HG03571 (cell line): ENCODE results near the gene UGDH.
"Not testable (repeated sequence)": the region's sequence is repeated elsewhere in the genome, so short reads cannot be mapped to it uniquely, and the experiment has no call there.

Experiments
- ATAC-seq: cut with Tn5 transposase; IDR thresholded peaks from one replicate; pipeline ENCODE4 v1.9.1; 2021; ENCODE audit not compliant: unreplicated experiment

UGDH gene

DNA sequence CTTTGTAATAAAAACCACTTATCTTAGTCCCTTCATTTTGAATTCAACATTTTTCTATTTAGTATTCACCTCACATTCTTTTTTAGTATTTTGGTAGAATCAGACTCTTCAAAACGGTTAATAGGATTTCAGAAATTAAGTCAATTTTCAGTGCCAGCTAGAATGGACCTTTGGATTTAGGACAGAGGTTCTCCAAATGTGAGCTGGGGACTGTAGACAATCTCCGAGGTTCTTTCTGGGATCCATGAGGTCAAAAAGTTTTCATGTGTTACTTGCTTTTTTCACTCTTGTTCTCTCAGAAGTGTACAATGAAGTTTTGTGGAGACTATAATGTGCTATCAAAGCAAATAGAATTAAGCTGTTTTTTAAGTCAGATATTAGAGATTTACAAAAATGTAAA, 2.3 kb upstream of the UGDH start:
- no peak for ATAC-seq

DNA sequence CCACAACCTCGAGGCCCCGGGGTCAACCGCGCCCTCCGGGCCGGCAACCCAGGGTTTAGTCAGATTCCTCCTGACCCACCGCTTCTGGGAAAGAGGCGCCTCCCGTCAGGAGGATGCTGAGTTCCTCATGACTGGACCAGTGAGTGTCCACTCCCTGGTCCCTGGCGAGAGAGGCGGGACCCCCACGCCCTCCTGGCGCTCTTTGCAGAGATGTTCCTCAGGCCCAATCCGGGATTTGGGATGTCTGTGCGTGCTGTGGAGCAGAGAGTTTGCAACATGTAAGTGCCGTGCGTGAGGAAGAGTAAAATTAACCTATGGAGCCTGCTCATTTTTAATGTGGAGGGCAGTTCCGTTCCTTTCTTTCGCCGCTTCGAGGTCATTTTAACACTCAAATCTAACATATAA, 824 bp upstream of the UGDH start:
- no peak for ATAC-seq

DNA sequence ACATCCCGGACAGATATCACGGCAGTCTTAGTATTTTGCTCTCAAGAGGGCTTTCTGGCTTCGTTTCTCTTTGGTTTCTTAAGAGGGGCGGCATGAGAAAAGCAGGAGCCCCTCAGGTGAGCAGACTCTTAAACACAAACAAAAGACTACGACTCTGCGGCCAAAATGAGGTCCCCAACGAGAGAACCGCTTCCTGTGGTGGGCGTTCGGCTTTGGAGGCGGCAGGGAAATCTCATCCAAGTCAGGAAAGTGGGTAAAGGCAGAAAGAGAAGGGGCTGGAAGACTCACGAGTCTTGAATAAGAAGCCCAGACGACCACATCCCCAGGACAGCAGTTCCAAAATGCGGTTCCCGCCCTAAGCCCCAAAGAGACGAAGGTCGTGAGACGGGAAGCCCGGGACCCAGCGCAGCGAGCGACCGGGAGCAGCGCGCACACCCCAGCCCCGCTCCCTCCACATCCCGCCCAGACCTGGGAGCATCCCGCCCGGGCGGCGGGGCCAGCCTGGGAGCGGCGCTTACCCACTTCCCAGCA, 409 bp downstream of the UGDH start:
- ATAC-seq, result no peak

DNA sequence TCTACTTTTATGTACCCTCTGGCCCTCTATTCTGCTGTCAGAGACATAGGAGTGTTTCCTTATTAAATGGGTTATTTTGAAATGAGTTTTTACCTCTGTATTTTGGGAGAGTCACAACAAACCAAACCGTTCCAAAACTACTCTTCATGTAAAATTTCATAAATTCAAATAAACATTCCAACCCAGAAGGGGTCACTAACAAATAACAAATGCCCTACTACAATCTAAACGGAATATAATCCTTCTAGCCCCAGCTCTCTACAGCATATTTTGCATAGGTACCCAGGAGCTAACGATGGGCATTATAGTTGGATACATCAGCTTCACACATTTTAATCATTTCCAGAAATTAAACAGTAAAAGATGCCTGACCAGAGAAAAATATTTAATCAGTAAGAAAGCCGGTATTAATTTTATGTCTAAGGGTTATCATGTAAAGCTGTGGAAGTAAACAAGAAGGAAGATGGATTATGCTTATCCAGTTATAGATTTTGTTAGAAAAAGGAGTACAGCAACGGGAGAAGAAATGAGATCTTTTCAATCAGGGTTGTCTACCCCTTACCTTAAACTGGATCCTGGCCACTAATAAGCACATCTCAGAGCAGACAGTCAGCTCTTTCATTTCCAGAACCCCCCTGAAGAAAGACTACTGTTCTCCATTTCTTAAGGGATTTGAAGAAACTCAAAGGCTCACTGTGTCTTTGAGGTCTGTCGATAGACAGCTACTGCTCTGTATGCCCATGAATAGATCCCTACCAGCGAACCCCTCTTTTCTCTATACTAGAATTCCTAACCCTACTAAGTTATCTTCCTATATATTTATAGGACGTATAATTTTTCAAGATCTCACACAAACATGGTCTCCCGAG, 1.2 kb downstream of the UGDH start:
- no peak for ATAC-seq

DNA sequence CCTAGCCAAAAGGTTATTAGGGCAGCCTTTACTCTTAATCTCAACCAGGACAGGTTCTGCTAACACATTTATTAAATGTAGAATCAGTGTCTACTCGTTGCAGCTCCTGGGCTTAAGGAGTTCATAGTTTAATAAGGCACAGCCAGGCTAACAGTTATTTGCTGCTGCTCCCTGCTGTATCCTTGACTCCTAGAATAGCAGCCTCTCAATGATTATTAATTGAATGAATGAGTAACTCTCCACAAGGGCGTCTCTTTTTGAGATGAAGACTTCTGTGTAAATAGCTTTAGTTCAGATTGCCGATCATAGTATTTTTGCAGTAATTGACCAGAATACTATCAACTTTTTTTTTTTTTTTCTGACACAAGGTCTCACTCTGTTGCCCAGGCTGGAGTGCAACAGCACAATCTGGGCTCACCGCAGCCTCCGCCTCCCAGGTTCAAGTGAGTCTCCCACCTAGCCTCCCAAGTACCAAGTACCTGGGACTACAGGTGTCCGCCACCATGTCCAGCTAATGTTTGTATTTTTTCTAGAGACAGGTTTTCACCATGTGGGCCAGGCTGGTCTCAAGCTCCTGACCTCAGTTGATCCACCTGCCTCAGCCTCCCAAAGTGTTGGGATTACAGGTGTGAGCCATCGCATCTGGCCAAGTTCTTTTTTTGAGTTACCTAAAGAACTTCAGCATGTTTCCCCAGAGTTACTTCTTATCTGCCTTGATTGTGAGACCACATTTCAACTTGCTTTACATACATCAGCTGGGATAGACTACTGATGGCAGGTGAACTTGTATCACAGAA, 2.9 kb downstream of the UGDH start:
- no peak for ATAC-seq

DNA sequence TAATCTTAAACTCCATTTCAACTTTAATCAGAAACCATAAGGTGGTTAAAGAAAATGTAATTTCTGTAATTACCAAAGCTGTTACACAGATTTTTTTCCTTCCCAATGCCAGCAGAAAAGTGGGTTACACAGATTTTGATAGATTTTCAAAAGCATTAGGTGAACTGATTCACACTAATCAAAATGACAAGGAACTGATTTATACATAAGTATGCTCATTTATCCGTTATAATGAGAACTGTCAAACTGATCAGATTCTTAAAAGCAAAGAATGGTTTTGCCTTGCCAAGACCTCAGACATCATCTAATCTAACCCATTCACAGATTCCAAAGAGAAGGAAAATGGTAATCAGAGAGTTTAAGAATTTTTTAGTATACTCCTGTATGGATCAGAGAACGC, 5.2 kb downstream of the UGDH start:
- no peak for ATAC-seq

DNA sequence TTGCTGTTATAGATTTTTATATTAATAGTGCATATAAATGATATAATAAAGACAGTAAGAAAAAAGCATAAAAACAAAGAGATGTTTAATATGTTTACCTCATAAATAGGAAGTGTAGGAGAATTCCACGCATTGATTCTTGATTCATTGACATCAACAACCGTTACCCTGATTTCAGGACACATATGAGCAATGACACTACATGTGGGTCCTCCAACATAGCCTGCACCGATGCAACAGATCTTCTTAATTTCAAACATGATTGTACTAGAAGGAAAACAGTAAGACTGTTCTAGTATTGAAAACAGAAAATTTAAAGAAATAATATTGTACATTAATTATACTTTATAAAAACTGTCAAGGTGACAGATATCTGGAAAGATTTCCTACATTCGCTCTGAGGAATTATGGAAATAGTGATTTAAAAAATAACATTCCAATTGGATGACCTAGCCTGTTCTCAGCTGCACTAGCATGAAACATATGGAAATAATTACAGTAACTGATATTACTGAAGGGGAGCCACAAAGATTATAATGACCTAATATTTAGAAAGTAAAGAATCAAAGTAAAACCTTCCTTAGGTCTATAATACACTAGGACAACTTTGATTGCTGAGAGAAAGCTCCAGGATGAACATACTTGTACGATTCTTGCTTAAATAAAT, 5.9 kb downstream of the UGDH start:
- ATAC-seq, result no peak

DNA sequence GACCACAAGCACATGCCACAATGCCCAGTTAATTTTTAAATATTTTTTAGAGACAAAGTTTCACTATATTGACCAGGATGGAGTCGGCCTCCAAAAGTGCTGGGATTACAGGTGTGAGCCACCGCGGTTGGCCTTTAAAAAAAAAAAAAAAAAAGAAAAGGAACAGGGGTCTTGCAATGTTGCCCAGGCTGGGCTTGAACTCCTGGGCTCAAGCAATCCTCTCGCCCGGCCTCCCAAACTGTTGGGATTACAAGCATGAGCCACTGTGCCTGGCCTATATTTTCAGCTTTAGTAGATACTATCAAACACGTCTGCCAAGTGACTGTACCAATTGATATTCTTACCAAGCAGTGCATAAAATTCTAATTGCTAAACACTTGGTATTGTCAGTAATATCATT, 8.8 kb downstream of the UGDH start:
- ATAC-seq, result no peak

DNA sequence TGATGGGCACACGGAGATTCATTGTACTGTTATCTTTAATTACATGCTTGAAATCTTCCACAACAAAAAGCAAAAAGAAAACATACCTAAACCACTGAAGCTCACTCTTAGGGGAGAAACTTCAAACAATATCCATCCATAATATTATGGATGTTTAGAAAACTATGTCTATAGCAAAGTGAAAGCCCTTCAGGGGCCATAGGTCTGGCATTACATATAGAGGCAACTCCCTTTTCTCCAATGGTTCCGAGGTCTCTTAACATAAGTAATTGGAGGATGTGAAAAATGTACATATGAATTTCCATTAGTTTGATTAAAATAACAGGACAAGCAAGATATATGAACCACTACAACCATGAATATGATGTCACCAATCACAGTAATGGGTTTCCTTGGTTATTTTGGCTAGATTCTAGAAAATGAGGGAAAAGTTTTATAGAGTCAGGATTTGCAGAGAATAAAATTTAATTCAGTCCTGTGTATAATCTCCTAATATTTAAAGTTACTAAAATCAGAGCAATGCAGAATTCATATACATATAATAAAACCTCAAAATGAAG, 10.8 kb downstream of the UGDH start:
- ATAC-seq, result no peak

DNA sequence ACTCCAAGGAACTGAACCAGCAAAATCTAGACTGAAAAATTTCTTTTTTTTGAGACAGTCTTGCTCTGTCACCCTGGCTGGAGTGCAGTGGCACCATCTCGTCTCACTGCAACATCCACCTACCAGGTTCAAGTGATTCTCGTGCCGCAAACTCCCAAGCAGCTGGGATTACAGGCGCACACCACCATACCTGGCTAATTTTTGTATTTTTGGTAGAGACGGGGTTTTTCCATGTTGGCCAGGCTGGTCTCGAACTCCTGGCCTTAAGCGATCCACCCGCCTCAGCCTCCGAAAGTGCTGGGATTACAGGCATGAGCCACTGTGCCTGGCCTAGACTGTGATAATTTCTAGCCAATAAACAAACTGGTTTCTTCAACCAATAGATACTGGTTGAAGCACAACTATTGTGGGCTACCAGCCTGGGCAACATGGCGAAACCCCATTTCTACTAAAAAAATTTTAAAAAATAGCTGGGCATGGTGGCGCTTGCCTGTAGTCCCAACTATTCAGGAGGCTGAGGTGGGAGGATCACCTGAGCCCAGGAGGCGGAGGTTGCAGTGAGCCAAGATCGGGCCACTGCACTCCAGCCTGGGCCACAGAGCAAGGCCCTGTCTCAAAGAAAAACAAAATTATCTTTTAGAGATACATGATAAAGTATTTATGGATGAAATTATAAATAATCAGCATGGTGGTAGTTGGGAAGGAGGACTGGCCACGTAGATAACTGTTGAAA, 11.4 kb downstream of the UGDH start:
- ATAC-seq, result not testable (repeated sequence)

DNA sequence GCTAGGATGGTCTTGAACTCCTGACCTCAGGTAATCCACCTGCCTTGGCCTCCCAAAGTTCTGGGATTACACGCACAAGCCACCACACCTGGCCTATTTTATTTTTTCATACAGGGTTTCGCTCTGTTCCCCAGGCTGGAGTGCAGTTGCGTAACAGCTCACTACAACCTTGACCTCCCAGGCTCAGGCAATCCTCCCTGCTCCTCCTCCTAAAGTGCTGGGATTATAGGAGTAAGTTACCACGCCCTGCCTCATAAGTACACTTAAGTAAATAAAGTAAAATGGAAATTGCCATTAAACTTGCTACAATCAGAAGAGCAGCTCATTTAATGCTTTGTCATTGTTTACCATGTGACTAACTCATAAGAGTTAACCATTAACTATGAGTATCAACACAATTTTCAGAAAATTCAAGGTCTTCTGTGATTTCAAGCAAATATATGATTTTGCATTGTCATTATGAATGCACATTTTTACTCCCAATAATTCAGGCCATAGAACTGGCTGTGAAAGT, 12.3 kb downstream of the UGDH start:
- ATAC-seq, result no peak

DNA sequence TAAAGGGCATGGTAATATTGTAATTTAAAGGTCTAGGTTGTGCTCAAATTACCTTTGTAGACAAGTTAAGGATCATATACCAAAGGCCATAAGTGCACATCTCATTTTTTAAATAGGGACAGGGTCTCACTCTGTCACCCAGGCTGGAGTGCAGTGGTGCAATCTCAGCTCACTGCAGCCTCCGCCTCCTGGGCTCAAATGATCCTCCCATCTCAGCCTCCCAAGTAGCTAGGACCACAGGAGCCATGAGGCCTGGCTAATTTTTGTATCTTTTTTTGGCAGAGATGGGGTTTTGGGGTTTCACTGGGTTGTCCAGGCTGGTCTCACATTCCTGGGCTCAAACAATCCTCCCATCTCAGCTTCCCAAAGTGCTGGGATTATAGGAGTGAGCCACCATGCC, 13.0 kb downstream of the UGDH start:
- ATAC-seq, result not testable (repeated sequence)

DNA sequence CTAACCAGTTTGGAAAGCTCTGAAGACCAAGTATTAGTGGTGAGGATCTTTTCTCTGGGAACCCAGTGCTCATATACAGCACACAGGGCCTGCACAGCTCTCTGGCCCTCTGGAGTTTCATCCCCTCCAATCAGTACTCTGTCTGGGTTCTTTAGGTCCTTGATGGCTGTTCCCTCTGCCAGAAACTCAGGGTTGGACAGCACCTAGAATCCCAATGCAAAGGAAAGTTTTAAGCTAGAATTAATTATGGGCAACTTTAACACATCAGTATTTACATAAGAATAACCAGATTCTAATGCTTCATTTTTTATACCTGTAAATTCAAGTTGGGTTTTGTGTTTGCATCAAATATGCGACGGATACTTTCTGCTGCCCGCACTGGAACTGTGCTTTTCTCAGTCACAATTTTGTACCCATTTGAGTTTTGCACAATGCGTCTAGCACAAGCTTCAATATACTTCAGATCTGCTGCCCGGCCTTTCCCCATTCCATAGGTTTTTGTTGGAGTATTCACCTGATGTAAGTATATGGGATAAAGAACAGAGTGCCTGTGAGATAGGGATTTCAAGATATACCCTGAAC, 16.8 kb downstream of the UGDH start:
- no peak for ATAC-seq

DNA sequence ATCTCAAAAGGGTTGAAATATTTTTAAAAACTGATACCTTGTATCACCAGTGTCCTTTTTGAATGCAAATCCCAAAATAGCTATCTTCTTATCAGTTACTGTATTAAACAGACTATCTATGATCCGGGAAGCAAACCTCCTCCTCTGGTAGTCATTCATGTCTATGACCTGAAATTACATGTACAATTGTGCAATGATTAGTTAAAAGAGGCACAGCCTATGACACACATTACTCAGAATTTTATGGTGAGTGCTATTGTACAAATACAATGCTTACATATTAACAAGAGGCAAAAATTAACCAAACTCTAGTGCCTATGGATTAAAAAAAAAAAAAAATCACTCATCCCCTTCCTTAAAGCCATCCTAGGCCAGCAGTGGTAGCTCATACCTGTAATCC, 21.7 kb downstream of the UGDH start:
- no peak for ATAC-seq

DNA sequence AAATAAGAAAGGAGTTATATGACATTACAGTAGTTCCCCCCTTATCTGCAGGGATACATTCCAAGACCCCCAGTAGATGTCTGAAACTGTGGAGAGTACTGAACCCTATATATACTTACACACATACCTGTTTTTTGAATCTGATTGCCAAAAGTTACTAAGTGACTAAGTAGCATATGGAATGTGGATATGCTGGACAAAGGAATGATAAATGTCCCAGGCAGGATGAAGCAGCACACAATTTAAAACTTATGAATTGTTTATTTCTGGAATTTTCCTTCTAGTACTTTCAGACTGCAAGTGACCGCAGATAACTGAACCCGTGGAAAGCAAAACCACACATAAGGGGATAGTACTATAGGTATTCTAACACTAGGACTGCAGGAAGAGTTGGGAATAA, 22.7 kb downstream of the UGDH start:
- ATAC-seq, result no peak

DNA sequence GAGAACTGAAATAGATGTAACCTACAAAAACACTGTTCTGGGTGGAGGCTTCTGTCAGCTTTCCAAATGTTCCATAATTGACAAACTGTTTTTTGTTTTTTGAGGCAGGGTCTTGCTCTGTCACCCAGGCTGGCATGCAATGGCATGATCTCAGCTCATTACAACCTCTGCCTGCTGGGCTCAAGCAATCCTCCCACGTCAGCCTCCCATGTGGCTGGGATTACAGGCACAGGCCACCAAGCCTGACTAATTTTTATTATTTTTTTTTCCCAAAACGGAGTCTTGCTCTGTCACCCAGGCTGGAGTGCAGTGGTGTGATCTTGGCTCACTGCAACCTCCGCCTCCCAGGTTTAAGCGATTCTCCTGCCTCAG, 24.6 kb downstream of the UGDH start:
- ATAC-seq, result not testable (repeated sequence)

DNA sequence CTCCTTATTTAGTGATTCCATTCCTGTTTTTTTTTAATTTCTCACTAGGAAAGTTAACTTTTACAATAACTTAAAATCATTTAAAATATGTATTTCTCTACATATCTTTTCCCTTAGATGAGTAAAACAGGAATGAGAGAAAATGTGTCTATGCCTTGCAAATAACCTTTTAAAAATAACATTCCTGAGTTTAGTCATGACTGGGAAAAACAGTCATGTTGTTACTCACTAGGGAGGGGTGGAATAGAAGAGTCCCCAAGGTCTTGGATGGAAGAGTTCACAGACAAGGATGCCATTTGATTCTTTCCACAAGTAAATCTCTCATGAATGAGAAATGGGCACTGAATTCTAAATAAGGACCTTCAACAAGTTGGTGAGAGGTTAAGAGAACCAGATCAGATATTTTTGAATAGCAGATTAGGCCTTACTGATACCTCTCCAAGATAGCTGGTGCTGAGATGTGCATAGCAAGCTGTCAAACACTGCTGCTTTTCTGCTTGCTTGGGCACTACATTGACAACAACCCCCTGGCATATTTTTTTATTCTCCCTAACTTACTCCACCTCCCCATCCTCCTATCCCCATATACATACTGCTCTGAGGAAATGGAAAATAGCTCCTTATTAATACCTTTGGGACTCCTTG, 25.1 kb downstream of the UGDH start:
- ATAC-seq, result no peak

DNA sequence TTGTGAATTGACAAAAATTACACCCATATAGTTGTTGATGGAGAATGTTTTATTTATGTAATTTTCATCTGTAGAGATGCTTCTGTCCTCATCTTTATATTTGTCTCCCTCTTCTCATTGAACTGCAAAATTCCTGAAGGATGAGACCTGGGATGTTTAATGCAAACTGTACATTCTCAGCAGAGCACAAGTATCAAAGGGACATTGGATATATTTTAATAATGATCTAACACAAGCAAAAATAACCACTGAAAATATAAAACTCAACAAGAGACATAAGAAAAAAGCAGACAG, 28.6 kb downstream of the UGDH start:
- no peak for ATAC-seq

DNA sequence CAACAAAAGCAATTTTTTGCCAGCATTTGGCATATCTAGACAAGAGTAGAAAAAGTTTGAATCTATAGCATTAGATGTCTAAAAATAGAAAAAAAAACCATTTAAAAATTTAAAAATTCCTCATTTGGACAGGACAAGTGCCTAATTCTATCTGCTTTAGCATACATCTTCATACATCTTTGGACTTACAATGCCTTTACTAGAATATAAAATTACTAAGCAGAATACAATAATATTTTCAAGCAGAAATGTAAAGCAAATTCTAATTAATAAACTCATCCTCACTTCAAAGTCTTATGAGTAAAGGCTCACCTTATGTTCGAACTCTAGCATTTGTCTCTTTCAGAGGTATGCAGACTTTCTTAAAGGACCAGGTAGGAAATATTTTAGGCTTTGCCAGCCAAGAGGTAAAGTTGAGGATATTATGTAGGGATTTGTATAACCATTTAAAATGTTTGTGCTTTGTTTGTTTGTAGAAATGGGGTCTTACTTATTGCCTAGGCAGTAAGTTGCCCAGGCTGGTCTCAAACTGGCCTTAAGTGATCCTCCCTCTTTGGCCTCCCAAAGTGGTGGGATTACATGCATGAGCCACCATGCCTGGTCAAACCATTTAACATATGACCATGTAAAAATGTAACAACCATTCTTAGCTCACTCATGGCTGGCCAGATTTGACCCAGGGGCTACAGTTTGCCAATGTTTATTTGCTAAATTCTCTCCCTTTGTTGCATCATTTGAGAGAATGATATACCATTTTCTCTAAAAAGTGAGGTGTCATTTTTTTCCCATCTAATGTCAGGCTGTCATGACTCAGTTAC, 29.1 kb downstream of the UGDH start:
- ATAC-seq, result no peak
